GM12892 (cell line): ENCODE measurements around the gene C3.
"Not testable (repeated sequence)": the region's sequence is repeated elsewhere in the genome, so short reads cannot be mapped to it uniquely, and the experiment has no call there.

Source experiments
- POLR2A ChIP-seq: IDR thresholded peaks from 2 replicates; pipeline ENCODE4 v1.6.1; 2011; ENCODE audit warnings: low read depth, low read length, control low read depth
- POLR2AphosphoS5 ChIP-seq: IDR thresholded peaks from 2 replicates; pipeline ENCODE4 v1.6.1; 2011; ENCODE audit warnings: low read depth, low read length, control low read depth

- TF ChIP-seq POLR2AphosphoS5, POLR2A: not testable (repeated sequence)
Observed at GRCh38 chr19:6633456-6633813, 87.0 kb downstream of the C3 start.
